PFSK-1 (cell line): Measurements from ENCODE around the gene ARHGEF37.

ENCODE experiments used
- POLR2AphosphoS5 ChIP-seq: IDR thresholded peaks from 2 replicates; pipeline ENCODE4 v1.6.1; 2012; ENCODE audit warnings: low read depth, mild to moderate bottlenecking, control low read depth, low read length, moderate library complexity
- SIN3A ChIP-seq: IDR thresholded peaks from 2 replicates; pipeline ENCODE4 v1.6.1; 2012; ENCODE audit warnings: mild to moderate bottlenecking, low read length, moderate library complexity, borderline replicate concordance; ENCODE audit not compliant: insufficient read depth
- TAF1 ChIP-seq: IDR thresholded peaks from 2 replicates; pipeline ENCODE4 v1.6.1; 2012; ENCODE audit warnings: low read length, control low read depth, borderline replicate concordance; ENCODE audit not compliant: insufficient read depth
- TF ChIP-seq, protein P1 (sequence below), 2 experiments: IDR thresholded peaks; 2 replicates each; pipeline versions ENCODE4 v1.6.1 to v1.8.0; 2011 to 2012; ENCODE audit warnings: low read depth in 2 of 2, low read length in 2 of 2, control low read depth in 1 of 2, inconsistent platforms in 1 of 2, mild to moderate bottlenecking in 1 of 2, moderate library complexity in 1 of 2; ENCODE audit not compliant: insufficient read depth in 1 of 2

DNA sequence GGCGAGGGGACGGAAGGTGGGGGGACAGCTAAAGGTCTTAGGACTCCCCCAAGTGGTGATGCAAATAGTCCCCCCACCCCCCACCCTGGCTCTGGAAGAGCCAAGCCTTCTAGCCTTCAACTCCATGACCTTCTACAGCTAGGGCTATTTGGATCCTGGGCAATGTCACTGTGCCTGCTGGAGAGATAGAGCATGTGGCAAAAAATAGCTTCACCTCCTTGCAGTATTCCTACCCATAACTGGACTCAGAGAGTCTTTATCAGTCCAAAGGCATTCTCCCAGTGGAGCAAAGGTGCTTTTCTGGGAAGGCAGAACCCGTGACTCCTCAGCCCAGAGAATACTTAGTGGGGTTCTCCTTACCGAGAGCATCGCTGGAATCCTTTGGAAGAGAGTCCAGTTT is 100.0 kb downstream of the ARHGEF37 start:
- TF ChIP-seq, protein P1, sequence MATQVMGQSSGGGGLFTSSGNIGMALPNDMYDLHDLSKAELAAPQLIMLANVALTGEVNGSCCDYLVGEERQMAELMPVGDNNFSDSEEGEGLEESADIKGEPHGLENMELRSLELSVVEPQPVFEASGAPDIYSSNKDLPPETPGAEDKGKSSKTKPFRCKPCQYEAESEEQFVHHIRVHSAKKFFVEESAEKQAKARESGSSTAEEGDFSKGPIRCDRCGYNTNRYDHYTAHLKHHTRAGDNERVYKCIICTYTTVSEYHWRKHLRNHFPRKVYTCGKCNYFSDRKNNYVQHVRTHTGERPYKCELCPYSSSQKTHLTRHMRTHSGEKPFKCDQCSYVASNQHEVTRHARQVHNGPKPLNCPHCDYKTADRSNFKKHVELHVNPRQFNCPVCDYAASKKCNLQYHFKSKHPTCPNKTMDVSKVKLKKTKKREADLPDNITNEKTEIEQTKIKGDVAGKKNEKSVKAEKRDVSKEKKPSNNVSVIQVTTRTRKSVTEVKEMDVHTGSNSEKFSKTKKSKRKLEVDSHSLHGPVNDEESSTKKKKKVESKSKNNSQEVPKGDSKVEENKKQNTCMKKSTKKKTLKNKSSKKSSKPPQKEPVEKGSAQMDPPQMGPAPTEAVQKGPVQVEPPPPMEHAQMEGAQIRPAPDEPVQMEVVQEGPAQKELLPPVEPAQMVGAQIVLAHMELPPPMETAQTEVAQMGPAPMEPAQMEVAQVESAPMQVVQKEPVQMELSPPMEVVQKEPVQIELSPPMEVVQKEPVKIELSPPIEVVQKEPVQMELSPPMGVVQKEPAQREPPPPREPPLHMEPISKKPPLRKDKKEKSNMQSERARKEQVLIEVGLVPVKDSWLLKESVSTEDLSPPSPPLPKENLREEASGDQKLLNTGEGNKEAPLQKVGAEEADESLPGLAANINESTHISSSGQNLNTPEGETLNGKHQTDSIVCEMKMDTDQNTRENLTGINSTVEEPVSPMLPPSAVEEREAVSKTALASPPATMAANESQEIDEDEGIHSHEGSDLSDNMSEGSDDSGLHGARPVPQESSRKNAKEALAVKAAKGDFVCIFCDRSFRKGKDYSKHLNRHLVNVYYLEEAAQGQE (IDR thresholded peaks at IDR 0.05; ENCODE audit: insufficient read depth in 1 of 2, low read depth in 2 of 2, low read length in 2 of 2): no peak
- TF ChIP-seq SIN3A (no peak), POLR2AphosphoS5 (no peak), TAF1 (no peak)
